ENCODE measurements around the gene CRIM1.
"Not testable (repeated sequence)": the region's sequence is repeated elsewhere in the genome, so short reads cannot be mapped to it uniquely, and the experiment has no call there.

DNA sequence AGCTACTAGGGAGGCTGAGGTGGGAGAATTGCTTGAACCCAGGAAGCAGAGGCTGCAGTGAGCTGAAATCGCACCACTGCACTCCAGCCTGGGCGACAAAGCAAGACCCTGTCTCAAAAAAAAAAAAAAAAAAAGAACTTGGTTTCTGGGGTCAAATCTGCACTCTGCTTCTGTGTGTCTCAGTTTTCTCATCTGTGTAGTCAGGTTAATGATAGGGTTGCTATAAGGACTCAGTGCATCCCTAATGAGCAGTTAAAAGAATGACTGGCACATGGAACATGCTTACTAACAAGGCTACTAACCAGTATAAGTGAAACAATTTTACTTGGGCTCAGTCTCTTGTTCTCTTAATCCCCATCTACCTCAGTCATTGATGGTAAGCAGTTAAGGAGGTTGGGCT lies 7.5 kb downstream of the CRIM1 start:
- TF ChIP-seq POLR2A, EP300, POLR2AphosphoS5 (IDR thresholded peaks at IDR 0.05): not testable (repeated sequence)
- TF ChIP-seq, protein P1, sequence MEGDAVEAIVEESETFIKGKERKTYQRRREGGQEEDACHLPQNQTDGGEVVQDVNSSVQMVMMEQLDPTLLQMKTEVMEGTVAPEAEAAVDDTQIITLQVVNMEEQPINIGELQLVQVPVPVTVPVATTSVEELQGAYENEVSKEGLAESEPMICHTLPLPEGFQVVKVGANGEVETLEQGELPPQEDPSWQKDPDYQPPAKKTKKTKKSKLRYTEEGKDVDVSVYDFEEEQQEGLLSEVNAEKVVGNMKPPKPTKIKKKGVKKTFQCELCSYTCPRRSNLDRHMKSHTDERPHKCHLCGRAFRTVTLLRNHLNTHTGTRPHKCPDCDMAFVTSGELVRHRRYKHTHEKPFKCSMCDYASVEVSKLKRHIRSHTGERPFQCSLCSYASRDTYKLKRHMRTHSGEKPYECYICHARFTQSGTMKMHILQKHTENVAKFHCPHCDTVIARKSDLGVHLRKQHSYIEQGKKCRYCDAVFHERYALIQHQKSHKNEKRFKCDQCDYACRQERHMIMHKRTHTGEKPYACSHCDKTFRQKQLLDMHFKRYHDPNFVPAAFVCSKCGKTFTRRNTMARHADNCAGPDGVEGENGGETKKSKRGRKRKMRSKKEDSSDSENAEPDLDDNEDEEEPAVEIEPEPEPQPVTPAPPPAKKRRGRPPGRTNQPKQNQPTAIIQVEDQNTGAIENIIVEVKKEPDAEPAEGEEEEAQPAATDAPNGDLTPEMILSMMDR (IDR thresholded peaks at IDR 0.05) = not testable (repeated sequence)
